ENCODE measurements around the gene UBE2V1.

The UBE2V1 gene

GRCh38 chr20:50042370-50043313 lies 70.3 kb downstream of the UBE2V1 start:
- no peak for DNase-seq

GRCh38 chr20:50041246-50041873 lies 71.6 kb downstream of the UBE2V1 start:
- DNase-seq = no peak

- no peak for DNase-seq
These were observed 72.3 kb downstream of the UBE2V1 start for GRCh38 chr20:50040432-50041245.

- no peak for DNase-seq
These were observed 73.1 kb downstream of the UBE2V1 start for GRCh38 chr20:50039706-50040431.

- DNase-seq = no peak
These were observed 74.4 kb downstream of the UBE2V1 start for GRCh38 chr20:50038574-50038991.

- no peak for DNase-seq
These were observed 74.8 kb downstream of the UBE2V1 start for GRCh38 chr20:50038169-50038568.

GRCh38 chr20:50037575-50037974 lies 75.4 kb downstream of the UBE2V1 start:
- DNase-seq = no peak

GRCh38 chr20:50037123-50037522 lies 75.8 kb downstream of the UBE2V1 start:
- DNase-seq = no peak

- no peak for DNase-seq
These were observed 76.2 kb downstream of the UBE2V1 start for GRCh38 chr20:50036703-50037102.

GRCh38 chr20:50034567-50035180 lies 78.3 kb downstream of the UBE2V1 start:
- DNase-seq = no peak

GRCh38 chr20:50032955-50033666 lies 79.8 kb downstream of the UBE2V1 start:
- no peak for DNase-seq

Measured in activated CD8-positive, alpha-beta memory T cell treated with anti-CD3 and anti-CD28 coated beads for 24 hours (primary cell).